ENCODE results near the gene TMEM17. TPM values are rescaled to one million over a fixed set of nuclear protein-coding genes. Genes with fewer than 3 reads are reported as not detected.
A peak's percentile ranks its signal among the peaks of the same experiment; 100 is the strongest.

The TMEM17 gene
- total and polyA plus RNA-seq, 9 of the 15 experiments (the other 6 are each of a cell fraction or from before 2014, with no cell fraction given) = 0.58 to 2.2 (median 1.2) TPM

GRCh38 chr2:62456721-62457539, 49.1 kb downstream of the TMEM17 start (continued):
- TF ChIP-seq THRB (CRISPR knock-in tag; conservative IDR thresholded peaks at IDR 0.05) = no peak
- TF ChIP-seq MEF2D (tag; conservative IDR thresholded peaks at IDR 0.05; ENCODE audit: low read depth) = no peak
- peak; percentile 95 for TF ChIP-seq STAG1 (CRISPR knock-in tag; IDR thresholded peaks at IDR 0.05; ENCODE audit: borderline replicate concordance)
- TF ChIP-seq HNRNPK (IDR thresholded peaks at IDR 0.05; ENCODE audit: low read depth, low read length, poor library complexity, severe bottlenecking) = no peak
- no peak for TF ChIP-seq MAFF (IDR thresholded peaks at IDR 0.05; ENCODE audit: low read length)
- TF ChIP-seq ZNF12 (CRISPR knock-in tag; IDR thresholded peaks at IDR 0.05) = no peak
- TF ChIP-seq, protein P1, sequence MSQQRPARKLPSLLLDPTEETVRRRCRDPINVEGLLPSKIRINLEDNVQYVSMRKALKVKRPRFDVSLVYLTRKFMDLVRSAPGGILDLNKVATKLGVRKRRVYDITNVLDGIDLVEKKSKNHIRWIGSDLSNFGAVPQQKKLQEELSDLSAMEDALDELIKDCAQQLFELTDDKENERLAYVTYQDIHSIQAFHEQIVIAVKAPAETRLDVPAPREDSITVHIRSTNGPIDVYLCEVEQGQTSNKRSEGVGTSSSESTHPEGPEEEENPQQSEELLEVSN (IDR thresholded peaks at IDR 0.05; ENCODE audit: borderline replicate concordance in 1 of 2, extremely low read depth in 1 of 2, insufficient read depth in 1 of 2, insufficient read length in 1 of 2, low read depth in 1 of 2, low read length in 1 of 2, poor library complexity in 1 of 2, severe bottlenecking in 1 of 2) = peak in 1 of 2 experiments; percentile 12
- TF ChIP-seq ZNF224 (CRISPR knock-in tag; IDR thresholded peaks at IDR 0.05) = no peak
- no peak for TF ChIP-seq NR2F6 (CRISPR knock-in tag; IDR thresholded peaks at IDR 0.05)
- peak; percentile 88 for TF ChIP-seq FIP1L1 (IDR thresholded peaks at IDR 0.05; ENCODE audit: low read depth, low read length, poor library complexity, severe bottlenecking)
- peak; percentile 50; the same call in 1 of the 2 replicates for TF ChIP-seq POLR2G (IDR thresholded peaks at IDR 0.05; ENCODE audit: low read depth, low read length)
- TF ChIP-seq FOSL1 (tag; conservative IDR thresholded peaks at IDR 0.05) = peak; percentile 74
- no peak for TF ChIP-seq THRAP3 (IDR thresholded peaks at IDR 0.05; ENCODE audit: borderline replicate concordance)
- peak; percentile 53 for TF ChIP-seq NFIC (IDR thresholded peaks at IDR 0.05)
- TF ChIP-seq, protein P2, sequence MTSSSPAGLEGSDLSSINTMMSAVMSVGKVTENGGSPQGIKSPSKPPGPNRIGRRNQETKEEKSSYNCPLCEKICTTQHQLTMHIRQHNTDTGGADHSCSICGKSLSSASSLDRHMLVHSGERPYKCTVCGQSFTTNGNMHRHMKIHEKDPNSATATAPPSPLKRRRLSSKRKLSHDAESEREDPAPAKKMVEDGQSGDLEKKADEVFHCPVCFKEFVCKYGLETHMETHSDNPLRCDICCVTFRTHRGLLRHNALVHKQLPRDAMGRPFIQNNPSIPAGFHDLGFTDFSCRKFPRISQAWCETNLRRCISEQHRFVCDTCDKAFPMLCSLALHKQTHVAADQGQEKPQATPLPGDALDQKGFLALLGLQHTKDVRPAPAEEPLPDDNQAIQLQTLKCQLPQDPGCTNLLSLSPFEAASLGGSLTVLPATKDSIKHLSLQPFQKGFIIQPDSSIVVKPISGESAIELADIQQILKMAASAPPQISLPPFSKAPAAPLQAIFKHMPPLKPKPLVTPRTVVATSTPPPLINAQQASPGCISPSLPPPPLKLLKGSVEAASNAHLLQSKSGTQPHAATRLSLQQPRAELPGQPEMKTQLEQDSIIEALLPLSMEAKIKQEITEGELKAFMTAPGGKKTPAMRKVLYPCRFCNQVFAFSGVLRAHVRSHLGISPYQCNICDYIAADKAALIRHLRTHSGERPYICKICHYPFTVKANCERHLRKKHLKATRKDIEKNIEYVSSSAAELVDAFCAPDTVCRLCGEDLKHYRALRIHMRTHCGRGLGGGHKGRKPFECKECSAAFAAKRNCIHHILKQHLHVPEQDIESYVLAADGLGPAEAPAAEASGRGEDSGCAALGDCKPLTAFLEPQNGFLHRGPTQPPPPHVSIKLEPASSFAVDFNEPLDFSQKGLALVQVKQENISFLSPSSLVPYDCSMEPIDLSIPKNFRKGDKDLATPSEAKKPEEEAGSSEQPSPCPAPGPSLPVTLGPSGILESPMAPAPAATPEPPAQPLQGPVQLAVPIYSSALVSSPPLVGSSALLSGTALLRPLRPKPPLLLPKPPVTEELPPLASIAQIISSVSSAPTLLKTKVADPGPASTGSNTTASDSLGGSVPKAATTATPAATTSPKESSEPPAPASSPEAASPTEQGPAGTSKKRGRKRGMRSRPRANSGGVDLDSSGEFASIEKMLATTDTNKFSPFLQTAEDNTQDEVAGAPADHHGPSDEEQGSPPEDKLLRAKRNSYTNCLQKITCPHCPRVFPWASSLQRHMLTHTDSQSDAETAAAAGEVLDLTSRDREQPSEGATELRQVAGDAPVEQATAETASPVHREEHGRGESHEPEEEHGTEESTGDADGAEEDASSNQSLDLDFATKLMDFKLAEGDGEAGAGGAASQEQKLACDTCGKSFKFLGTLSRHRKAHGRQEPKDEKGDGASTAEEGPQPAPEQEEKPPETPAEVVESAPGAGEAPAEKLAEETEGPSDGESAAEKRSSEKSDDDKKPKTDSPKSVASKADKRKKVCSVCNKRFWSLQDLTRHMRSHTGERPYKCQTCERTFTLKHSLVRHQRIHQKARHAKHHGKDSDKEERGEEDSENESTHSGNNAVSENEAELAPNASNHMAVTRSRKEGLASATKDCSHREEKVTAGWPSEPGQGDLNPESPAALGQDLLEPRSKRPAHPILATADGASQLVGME (CRISPR knock-in tag; IDR thresholded peaks at IDR 0.05) = peak; percentile 55; the same call in 1 of the 2 replicates
- TF ChIP-seq TRIM28 (IDR thresholded peaks at IDR 0.05) = no peak
- TF ChIP-seq ZBTB12 (CRISPR knock-in tag; IDR thresholded peaks at IDR 0.05) = no peak
